GM12878 (cell line): ENCODE measurements around the gene PIF1. TPM values are rescaled to one million over a fixed set of nuclear protein-coding genes. Genes with fewer than 3 reads are reported as not detected.

Experiments
- IKZF1 ChIP-seq: fragments of 450-650 bp; conservative IDR thresholded peaks from 2 replicates; pipeline ENCODE4 v1.6.1; 2017; ENCODE audit warnings: antibody characterized with exemption, mild to moderate bottlenecking
- IKZF2 ChIP-seq, 2 experiments: fragments of 450-650 bp; IDR thresholded peaks; 2 replicates each; pipeline ENCODE4 v1.6.1; 2017; ENCODE audit warnings: mild to moderate bottlenecking in 2 of 2, moderate library complexity in 2 of 2
- PAX5 ChIP-seq: IDR thresholded peaks from 2 replicates; pipeline ENCODE4 v1.6.1; 2011; ENCODE audit warnings: low read depth, low read length, borderline replicate concordance
- RB1 ChIP-seq: fragments of 450-650 bp; formaldehyde crosslinking; IDR thresholded peaks from 2 replicates; pipeline ENCODE4 v1.6.1; 2017; ENCODE audit warnings: mild to moderate bottlenecking, borderline replicate concordance
- RFX5 ChIP-seq: IDR thresholded peaks from 2 replicates; pipeline ENCODE4 v1.6.1; 2011; ENCODE audit warnings: low read depth, low read length, improper control_type of control experiment
- RUNX3 ChIP-seq: IDR thresholded peaks from 2 replicates; pipeline ENCODE4 v1.6.1; 2012; ENCODE audit warnings: low read length, inconsistent platforms
- SMAD5 ChIP-seq: IDR thresholded peaks from 2 replicates; pipeline ENCODE4 v1.6.1; 2016; ENCODE audit warnings: antibody characterized with exemption, low read depth
- SUPT20H ChIP-seq: IDR thresholded peaks from 2 replicates; pipeline ENCODE4 v1.6.1; 2011; ENCODE audit warnings: low read depth, mild to moderate bottlenecking, low read length, moderate library complexity, borderline replicate concordance; ENCODE audit not compliant: control insufficient read depth
- TCF3 ChIP-seq: IDR thresholded peaks from 2 replicates; pipeline ENCODE4 v1.6.1; 2012; ENCODE audit warnings: low read depth, mild to moderate bottlenecking, low read length, borderline replicate concordance; ENCODE audit not compliant: insufficient read depth
- USF2 ChIP-seq: IDR thresholded peaks from 2 replicates; pipeline ENCODE4 v1.6.1; 2011; ENCODE audit warnings: low read depth, low read length, improper control_type of control experiment, borderline replicate concordance
- YBX1 ChIP-seq: fragments of 450-650 bp; IDR thresholded peaks from 2 replicates; pipeline ENCODE4 v1.6.1; 2016; ENCODE audit warnings: antibody characterized with exemption
- ZNF622 ChIP-seq: fragments of 450-650 bp; IDR thresholded peaks from 2 replicates; pipeline ENCODE4 v1.6.1; 2017; ENCODE audit warnings: mild to moderate bottlenecking, inconsistent platforms
- polyA plus RNA-seq, 11 experiments: library from polyadenylated mRNA; depleted of rRNA in 4 of 11; unstranded in 6 of 11; stranded (reverse) in 5 of 11; fragments of >200 nt; fragmentation: Nextera tagmentation in 4 of 11; fragmentation: Illumina TruSeq in 1 of 11; extraction: Ambion mirVana in 4 of 11; extraction: Trizol in 1 of 11; gene quantifications; 1 replicate in 1 of 11; 2 replicates in 10 of 11; pipeline versions ENCODE4 v1.2.1 to v1.2.3, GENCODE V29; 2011 to 2016; ENCODE audit warnings: inconsistent platforms in 2 of 11, missing spikeins in 2 of 11, low read depth in 1 of 11
- total RNA-seq, 4 experiments: library from RNA; depleted of rRNA in 3 of 4; stranded (reverse); fragments of >200 nt in 3 of 4; fragmentation: Illumina TruSeq in 1 of 4; extraction: Trizol in 1 of 4; gene quantifications; 2 replicates each; pipeline versions ENCODE4 v1.2.1 to v1.2.3, GENCODE V29; 2013 to 2021

The PIF1 gene
- total and polyA plus RNA-seq, 10 of the 15 experiments (the other 5 are each of a cell fraction or from before 2014, with no cell fraction given), result 3.7 to 68.9 (median 31.1) TPM

- peak; percentile 47; the same call in 1 of the 2 replicates for TF ChIP-seq IKZF1
- no peak for TF ChIP-seq SUPT20H
- TF ChIP-seq RB1, result 0 out of 2 replicates have a peak, but pooled peaks have one; percentile 25
- TF ChIP-seq SMAD5, result no peak
- no peak for TF ChIP-seq YBX1
- TF ChIP-seq RFX5, result no peak
- TF ChIP-seq ZNF622, result no peak
- TF ChIP-seq PAX5, result no peak
- peak; percentile 80 for TF ChIP-seq RUNX3
- TF ChIP-seq IKZF2 (IDR thresholded peaks at IDR 0.05), result peak; percentile 45 to 50; a peak in 2 of 4 replicates
- TF ChIP-seq USF2, result no peak
- TF ChIP-seq TCF3, result no peak
Measured at GRCh38 chr15:64809649-64810496, 15.6 kb downstream of the PIF1 start (continued).
